Hematopoietic multipotent progenitor cell treated with erythropoietin and hydrocortisone succinate and interleukin-3 and kit ligand, for 8 days (in vitro differentiated cells): ENCODE results near the gene HLCS.

Experiments
- DNase-seq: peaks from one replicate; pipeline ENCODE4 v3.0.0-alpha.2; 2015

HLCS gene

DNA sequence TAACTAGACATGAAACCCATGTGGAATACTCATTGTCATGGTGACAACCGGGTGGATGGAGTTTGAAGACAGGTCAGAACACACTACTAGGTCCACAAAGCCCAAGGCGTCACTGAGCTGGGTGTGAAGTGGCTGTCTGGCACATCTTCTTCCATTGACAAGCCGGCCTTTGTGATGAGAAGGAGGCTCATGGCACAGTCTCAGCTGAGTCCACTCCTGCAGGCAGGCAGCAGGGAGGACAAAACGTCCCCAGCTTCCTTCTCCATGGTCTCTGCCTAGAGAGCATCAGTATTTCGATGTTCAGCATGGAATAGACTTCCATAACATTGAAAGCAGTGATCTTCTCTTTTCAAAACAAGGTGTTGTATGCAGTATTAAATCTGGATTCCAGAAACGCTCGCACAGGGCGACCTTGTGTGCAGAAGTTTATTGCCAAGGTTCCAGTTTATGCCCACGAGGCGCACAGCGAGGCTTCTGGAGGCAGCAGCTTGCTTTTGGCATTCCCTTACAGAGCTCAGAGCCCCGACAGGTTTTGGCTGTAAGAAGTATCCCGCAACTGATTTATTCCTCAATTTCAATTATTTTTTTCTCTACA is 163.3 kb downstream of the HLCS start:
- DNase-seq, result no peak

DNA sequence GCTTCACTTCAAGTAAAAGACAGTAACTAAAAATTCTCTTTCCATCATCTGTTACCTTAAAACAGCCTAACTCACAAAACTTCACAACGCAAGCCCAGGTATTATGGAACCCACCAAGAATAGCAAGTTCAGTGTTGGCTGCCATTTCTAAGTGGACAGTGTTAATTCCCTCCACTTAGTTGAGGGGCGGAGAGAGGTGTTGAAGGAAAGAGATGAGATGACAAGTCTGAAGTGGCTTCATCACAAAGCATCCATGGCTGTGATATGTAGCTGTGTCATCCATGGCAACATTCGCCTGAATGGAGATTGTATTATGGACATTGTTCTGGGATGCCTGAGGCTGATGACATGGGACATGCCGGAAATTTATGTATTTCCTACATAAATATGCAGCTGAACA is 165.7 kb downstream of the HLCS start:
- DNase-seq, result no peak

DNA sequence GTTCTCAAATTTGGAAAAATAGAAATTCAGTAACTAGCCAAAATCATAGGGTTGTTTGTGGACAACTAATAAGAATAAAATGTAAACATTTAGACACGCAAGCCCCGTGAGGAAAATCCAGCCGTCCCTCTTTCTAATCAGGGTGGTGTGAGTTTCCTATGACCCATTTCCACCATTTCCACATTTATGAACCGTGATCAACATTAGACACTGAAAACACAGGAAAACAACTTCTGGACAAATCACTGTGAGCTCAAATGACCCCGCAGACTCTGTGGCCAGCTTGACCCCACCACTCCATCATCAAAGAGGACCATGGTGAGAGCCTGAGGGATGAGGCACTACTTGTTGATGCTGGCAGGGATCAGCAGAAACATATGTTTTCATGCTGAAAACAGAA is 166.6 kb downstream of the HLCS start:
- DNase-seq, result no peak

DNA sequence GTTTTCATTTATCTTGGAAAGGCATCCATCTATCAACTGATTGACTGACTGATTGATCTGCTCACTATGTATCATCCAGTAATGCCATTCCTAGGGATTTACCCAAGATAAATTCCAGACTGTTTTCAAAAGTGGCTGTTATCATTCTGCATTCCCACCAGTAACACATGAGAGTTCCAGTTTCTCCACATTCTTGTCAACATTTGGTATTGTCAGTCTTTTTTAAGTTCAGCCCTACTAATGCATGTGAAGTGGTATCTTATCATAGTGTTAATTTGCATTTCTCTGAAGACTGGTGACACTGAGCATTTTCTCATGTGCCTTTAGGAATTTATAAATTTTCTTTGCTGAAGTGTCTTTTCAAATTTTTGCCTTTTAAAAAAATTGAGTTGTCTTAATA is 168.0 kb downstream of the HLCS start:
- no peak for DNase-seq

DNA sequence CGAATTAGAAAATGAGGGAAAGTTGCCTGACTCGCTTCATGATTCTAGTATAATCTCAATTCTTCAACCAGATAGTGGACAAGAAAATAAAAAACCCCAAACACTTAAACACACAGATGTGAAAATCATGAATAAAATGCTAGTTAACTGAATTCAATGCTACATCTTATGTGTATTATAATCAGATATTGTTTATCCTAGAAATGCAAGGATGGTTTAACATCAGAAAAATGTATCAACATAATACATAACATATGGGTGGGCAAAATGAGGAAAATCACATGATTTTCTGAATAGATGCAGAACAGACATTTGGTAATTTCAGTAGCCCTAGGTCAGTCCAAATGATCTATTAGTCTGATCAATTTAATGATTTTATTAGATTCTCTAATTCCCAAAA is 170.4 kb downstream of the HLCS start:
- DNase-seq, result no peak

DNA sequence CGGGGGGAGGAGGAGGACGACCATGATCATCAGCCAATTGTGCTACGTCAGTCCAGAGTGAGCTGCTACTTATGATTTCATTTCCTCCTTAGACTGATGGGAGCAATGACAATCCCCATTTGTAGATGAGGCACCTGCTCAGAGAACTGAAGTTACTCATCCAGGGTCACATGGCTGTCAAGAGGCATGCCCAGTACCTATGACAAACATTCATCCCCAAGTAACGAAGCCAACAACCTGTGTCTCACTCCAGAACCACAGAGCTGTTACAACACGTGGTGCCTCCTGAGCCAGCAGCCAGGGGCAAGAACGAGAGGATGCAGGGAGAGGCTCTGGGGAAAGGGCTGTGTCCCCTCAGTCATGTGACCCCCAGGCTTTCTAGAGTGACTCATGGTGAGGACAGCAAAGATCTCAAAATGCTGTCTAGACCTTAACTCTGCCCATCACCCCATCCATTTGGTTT is 173.9 kb downstream of the HLCS start:
- no peak for DNase-seq

DNA sequence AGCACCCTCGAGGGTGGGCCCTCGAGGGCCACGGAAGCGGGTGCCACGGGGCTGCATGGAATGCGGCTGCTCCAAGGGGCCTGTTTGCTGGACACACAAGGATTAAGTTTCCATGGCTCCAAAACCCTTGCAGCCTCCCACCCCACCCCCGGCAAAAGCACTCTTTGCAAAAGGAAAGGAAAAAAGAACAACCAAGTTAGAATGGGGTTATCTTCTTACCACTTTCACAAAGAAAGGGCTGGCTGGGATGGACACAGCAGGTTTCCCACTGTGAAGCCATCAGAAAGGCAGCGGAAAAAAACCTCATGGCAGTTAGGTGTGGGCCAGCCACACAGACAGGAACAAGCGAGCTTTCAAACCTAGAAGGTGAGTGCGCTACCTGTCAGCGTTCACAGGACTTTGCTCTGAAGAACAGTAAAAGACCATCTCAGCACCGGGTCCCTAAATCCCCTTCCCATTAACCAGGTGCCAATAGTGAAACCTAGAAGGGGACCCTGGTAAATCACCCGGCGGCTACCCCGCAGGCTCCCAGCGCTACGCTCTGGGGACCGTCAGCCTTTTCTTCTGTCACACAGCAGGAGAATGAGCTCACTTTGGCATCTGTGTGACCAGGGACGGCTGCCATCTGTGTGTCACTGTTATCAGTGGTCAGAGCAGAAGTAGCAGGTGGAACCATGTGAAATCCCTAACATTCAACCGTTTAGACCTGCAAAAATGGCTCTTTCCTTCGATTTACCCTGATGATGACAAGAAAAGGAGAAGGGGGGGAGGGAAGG is 174.6 kb downstream of the HLCS start:
- no peak for DNase-seq

DNA sequence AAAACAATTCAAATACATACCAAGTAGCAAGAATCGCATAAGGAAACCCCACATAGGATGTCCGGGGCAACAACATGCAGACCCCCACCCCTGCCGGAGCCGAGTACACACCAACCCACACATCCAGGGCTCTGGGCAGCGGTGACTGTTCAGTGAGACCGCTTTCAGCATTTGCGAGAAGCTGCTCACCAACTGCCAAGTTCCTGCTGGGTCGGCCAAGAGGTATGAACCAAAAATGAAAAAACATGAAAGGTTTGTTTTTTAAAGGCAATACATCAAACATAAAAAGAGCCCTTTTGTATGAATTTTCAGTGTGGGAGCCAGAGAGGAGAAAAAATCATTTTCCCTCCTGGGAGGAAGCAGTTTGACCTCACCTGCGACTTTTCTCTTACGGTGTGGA is 175.3 kb downstream of the HLCS start:
- no peak for DNase-seq

DNA sequence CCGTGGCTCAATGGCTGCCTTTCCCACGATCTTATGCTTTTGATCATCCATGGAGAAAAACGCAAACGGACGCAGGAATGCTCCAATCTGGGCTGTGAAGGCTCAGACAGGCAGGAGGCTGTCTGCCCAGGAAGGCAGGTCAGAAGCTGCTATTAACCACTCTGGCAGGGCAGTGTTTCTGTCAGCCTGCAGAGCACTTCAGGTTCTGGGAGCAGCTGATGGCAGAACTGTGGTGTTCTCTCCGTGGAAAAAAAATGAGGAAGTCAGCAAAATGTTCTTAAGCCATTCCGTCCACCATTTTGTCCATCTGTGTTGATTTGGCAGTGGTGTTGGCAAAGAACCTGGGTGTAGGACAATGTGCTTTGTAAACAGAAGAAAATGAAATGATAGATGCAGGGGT is 175.9 kb downstream of the HLCS start:
- DNase-seq, result no peak

DNA sequence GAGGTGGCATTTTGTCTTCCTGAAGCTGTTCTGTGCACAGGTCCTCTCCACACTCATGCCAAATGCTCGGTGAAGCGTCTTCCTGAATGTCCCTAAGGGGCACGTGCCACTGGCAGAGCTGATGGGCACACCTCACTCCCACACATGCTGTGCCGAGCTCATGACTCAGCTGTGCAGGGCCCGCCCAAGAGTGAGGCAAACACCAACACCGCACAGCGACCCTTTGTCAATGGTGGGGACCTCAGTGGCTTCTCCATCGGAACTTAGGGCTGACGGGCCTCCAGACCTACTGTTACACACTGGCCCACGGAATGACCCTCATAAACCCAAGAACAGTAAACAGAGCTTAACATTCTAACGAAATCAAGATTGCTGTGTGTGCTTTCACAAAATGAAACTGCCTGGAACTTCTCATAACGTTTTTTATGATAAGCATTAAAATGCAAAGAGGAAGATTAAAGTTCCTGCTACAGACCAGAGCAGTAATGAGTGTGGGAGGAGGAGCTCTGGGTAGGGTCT is 178.3 kb downstream of the HLCS start:
- peak; percentile 15 for DNase-seq

DNA sequence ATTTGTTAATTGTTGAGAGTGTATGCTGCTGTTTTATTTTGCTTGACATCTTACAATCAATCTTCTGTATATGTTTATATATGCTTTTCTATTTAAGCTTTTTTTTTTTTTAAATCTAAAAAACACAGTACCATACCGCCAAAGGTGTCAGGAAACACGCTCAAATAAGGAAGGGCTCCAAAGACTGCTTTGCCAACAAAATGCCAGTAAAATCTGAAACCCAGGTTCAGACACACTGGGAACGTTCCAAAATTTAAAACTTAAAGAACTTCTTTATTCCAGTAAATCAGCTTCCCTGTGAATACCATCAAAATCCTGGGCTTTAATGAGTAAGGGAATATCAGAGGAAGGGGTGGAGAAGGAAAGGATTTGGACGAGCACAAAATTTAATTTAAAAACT is 180.3 kb downstream of the HLCS start:
- DNase-seq, result no peak

DNA sequence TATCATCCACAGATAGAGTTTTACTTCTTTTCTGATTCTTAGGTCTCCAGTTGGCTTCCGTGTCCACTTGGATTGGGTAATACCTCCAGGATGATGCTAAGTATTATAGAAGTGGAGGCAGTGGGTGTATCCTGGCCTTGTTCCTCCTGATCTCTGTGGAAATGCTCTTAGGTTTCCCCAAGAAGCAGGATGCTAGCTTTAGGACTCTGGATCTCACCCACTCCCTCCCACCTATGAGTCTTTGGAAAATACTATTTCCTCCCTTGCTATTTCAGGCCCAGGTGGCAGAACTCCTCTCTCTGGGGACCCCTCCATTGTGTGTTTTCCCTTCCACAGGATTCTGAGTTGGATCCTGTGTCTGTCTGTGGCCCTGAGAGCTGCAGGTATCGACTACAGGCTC is 180.9 kb downstream of the HLCS start:
- no peak for DNase-seq

DNA sequence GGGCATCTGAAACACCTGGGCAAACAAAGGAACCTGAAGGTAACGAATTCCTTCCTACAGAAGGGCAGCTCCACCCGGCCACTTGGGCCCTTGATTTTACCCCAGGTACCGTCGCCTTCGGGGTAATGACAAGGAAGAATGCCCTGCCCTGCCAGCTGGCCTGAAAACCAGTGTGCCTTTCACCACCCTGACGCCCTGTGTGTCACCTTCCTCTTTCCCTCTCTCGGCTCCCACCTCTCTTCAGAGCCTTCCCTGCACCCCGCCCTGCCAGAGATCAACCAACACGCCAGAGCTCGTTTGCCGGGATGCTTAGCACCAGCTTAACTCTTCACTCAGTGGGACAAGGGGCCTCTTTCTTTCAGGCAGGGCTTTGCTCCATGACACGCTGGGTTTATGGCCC is 181.5 kb downstream of the HLCS start:
- DNase-seq, result no peak

DNA sequence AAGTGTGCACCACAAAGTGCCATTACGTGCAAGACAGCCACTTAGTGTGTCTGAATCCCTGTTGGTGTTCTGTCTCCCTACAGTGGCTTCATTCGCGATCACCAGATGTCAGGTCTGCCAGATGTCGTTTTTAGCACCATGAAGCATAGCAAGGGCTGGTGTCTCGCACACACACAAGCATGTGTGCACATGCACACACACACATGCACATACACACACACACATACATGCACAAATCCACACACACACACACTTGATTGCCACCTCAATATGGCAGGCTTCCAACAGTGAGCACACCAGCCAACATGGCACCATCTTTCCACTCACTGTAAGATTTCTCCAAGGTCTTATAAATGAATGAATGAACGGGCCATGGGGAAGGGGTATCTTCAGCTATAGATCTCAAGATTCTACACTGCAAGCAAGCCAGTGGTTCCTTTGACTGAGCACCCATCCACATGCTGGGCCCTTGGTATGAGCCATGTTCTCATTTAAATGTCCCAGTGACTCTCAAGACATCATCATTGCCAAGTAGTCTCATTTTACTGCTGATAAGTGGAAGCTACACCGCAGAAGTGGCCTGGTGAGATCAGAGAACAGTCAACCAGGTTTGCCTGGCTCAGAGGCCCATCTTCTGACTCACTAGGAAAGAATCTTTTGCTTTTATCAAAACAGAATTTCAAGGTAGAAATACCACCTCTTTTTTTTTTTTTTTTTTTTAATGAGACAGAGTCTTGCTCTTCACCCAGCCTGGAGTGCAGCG is 182.7 kb downstream of the HLCS start:
- DNase-seq, result no peak

DNA sequence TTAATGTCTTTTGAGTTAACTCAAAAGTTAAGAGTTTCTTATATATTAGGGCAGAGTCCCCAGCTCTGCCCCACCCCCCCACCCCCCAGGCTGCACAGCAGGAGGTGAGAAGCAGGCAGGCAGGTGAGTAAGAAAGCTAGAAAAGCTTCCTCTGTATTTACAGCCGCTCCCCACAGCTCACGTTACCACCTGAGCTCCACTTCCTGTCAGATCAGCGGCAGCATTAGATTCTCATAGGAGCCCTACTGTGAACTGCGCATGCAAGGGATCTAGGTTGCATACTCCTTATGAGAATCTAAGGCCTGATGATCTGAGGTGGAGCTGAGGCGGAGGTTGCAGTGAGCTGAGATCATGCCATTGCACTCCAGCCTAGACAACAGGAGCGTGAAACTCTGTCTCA is 185.6 kb downstream of the HLCS start:
- DNase-seq, result no peak

DNA sequence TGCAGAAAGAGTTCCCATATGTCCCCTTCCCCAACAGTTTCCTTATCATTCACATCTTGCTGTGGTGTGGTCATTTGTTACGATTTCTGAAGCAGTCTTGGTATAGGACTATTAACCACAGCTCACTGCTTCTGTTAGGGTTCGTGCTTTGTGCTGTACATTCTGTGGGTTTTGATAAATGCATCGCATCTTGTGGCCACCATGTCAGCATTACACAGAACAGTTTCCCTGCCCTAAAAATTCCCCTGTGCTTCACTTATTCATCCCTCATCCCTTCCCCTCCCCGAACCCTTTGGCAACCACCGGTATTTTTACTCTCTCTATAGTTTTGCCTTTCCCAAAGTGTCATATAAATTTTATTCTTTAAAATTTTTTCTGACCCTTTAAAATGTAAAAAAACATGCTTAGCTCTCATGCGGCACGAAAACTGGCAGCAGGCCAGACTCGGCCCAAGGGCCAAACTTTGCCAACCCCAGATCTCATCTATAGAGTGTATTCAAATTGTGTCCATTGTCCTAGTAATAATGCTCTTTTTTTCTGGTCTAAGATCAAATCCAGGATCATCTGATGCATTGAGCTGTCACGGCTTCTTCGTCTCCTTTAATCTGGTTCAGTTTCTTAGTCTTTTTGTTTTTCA is 189.4 kb downstream of the HLCS start:
- DNase-seq, result no peak

DNA sequence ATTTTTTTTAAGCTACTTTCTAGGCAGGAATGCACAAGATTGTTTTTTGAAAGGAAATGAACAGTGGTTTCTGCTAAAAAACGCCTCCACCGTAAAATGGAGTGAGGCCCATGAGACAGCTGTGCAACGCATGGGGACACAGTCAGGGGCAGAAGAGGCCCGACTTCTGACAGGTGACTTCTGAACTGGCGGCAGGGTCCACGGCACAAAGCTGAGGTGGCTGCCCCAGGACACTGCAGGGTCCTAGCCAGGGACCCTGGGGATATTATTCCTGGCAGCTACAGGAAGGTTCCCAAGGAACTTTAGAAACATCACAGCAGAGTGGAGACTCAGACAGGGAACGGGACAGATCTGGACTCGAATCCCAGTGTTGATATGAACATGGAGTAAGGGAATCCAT is 192.5 kb downstream of the HLCS start:
- DNase-seq, result no peak

DNA sequence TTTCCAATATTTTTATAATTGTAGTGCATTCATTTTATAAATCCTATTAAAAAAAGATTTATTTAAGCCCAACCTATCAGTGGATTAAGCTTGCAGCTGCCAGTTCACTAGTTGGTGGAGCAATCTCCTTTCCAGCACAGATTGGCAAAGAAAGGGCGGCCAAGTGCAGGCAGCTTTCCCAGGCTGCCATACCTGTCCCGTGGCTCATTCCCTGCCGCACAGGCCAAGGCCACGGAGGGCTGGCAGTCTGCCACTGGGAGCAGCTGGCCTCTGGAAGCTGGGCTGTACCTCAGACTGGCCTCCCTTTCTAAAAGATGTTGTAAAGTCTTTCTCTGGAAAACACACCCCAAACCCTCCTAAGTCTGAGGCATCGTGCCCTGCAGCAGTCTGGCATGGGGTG is 193.4 kb downstream of the HLCS start:
- no peak for DNase-seq

DNA sequence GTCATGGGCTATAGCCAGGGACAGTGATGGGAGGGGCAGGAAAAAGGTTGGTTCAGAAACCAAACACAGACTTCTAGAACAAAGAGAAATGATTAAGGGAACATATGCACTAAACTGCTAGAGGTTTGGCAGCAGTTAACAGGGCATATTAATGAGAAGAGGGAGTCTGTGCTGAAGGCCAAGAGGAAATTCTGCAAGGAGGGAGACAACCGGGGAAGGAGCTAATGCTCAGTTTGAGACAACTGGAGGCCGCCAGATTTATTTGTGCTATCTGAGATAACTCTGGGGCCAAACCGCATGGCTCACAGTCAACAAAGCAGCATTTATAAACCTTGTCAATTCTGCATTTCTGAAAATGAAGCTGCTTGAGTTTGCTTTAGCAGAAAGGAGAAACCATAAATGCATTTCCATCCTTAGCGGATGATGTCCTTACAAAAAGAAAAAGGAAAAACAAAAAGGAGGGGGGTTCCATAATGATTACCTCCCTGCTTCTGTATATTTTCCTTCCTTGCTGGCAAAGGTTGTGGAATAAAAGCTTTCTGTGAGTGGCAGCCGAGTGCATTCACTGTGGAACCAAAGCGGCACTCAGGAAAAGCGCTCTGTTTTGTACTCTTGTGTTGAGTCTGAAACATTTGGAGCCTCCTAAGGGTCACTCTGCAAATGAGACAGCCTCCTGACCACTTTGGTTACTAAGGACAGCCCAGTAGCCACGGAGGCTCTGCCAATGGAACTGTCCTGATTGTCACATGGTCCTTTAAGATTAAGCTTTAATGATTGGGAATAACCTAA is 197.2 kb downstream of the HLCS start:
- no peak for DNase-seq

DNA sequence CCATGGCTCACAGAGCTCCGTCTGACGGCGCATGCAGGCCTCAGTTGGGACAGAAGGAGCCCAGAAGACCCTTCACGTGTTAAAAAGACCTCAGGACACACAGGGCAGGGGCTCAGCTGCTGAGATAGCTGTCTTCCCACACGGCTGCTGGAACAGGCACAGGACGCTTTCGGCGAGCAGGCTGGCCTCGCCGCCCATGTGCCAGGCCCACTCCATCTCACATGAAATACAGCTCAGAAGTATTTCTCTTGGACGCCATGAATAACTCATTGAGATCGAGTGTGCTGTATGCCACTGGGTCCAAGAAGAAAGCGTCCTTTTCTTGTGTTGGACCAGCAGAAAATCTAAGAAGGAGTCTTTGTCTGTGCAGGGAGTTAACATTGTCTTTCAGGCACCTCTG is 198.0 kb downstream of the HLCS start:
- no peak for DNase-seq

DNA sequence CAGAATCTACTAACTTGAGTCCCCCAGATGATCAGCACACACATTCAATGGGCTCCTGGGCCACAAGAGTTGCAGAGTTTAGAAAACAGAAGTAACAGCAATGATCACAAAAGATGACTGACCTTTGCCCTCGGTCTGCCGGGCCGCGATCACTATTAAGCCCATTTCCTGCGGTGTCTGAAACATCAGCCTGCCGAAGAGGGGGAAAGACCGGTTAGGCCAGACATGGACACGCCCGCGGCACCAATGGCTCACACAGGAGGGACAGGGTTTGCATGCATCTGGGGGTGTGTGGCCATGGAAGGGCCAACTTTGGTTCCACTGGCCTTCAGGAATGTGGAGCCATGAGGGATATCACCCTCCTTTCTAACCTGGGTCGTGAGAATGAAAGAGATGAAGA is 199.4 kb downstream of the HLCS start:
- DNase-seq, result no peak

DNA sequence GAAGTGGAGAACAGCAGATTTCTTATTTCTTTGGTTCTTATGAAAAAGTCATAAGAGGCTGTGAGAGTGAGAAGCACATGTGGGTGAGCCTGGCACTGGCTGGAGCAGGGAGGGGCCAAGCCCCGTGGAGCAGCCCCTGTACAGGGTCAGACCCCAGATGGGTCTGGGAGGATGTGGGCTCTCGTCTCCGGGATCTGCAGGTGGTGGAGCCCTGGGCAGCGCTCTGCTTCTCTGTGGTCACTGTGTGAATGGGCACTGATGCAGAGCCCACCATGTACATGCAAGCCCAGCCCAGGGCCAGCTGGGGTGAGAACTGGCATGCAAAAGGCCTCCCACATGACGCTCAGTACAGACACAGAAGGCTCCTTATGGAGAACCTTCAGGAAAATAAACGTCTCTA is 200.0 kb downstream of the HLCS start:
- DNase-seq, result no peak

DNA sequence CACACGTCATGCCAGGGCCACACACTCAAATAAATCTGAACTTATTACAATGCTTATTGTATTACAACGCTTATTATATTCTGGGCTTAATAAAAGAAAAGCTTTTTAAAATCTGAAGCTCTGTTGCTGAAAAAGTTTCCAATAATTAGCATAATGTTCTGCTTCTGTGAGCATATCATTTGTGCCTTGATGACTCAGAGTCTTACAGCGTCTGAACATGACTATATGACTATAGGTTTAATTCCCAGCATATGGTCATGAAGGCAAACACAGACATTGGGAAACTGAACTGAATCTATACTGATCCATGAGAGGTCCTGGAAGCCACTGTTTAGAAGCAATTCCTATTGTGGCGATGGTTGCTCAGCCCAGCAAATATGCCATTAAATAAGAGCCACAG is 201.2 kb downstream of the HLCS start:
- DNase-seq, result no peak
